CD4-positive, alpha-beta T cell treated with Interleukin-15 for 4 hours (primary cell): Measurements from ENCODE around the gene RNASE7.

ENCODE experiments used
- DNase-seq: peaks from one replicate; pipeline ENCODE4 v3.0.0-alpha.2; 2020; ENCODE audit warnings: low spot score

RNASE7 gene

GRCh38 chr14:21068521-21069387 lies 26.6 kb downstream of the RNASE7 start:
- DNase-seq = peak; percentile 79

GRCh38 chr14:21069388-21070082 lies 27.4 kb downstream of the RNASE7 start:
- DNase-seq = peak; percentile 34

- DNase-seq = no peak
These were observed 28.0 kb downstream of the RNASE7 start, which contains the start of gene ARHGEF40 for GRCh38 chr14:21070083-21070609. ARHGEF40 (plus strand) TSS chr14:21070304; CDS start chr14:21070397, 93 bp downstream.

- peak; percentile 22 for DNase-seq
These were observed 28.6 kb downstream of the RNASE7 start for GRCh38 chr14:21070610-21071224.

DNA sequence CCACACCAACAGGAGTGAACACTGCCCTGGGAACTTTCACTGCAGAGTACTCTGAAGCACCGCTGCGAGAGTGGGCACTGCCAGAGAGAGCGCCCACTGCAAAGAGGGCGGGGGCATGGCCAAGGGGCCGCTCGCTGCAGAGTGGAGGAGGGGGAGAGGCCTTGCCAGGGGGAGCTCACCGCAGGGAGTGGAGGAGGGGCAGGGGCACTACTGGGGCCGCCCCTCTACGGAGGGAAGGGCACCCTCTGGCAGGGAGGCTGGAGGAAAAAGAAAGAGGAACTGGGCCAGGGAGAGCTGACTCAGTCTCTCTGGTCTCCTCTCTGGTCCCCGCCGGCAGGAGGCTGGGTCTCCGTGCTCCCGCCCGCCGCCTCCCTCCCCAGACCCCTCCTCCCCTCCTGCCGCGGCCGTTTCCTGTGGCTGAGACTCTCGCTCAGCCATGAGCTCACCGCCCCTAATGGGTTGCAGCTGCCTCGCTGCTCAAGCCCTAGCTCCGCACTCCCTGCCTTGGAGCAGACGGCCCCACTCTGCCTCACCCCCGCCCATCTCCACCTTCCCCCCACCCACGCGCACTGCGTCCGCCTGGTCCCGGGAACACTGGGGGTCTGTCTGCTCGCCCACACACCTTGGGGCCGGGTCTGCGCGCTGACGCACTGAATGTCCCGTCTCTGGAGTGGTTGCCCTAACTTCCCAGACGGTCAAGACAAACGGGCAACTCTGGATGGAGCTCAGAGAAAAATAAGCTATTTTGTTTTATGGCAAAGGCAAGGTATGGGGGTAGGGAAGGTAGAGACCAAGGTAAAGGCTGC lies 29.3 kb downstream of the RNASE7 start:
- peak; percentile 55 for DNase-seq

DNA sequence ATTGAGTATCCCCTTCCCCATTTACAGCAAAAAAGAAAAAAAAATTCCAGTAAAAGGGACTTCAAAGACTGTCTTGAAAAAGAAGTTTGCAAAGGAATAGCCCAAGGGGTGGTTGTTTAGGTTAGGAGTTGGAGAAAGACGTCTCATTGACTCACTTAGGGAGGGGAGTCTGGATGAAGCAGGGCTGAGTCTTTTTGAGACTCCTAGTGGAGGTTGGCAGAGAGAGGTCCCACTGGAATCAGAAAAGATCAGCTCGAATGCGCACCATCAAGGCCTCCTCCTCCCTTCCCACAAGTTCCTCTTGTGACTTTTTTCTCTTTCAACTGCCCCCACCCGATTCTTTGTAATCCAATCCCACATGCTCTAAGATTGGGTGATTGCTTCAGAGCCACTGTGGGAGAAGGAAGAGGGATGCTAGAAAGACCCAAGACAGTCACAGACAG lies 29.9 kb downstream of the RNASE7 start:
- no peak for DNase-seq

DNA sequence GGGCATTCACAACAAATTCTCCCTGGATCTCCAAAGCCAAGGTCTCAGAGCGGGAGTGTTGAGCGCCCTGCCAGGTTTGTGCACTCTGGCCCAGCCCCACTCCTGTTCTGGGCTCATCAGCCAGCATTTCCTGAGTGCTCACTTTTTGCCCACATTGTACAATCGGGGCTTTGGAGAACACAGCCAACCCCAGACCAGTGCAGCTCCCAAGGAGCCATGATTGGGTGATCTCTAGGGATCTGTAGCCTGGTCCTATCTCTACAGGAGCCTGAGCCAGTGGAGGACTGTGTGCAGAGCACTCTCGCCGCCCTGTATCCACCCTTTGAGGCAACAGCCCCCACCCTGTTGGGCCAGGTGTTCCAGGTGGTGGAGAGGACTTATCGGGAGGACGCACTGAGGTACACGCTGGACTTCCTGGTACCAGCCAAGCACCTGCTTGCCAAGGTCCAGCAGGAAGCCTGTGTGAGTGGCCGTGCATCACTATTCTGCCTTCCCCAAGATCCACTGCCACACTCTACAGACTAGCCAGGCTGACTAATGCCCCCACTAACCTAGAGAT lies 30.7 kb downstream of the RNASE7 start:
- no peak for DNase-seq

DNA sequence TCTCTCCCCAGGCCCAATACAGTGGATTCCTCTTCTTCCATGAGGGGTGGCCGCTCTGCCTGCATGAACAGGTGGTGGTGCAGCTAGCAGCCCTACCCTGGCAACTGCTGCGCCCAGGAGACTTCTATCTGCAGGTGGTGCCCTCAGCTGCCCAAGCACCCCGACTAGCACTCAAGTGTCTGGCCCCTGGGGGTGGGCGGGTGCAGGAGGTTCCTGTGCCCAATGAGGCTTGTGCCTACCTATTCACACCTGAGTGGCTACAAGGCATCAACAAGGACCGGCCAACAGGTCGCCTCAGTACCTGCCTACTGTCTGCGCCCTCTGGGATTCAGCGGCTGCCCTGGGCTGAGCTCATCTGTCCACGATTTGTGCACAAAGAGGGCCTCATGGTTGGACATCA lies 31.8 kb downstream of the RNASE7 start:
- DNase-seq = no peak

GRCh38 chr14:21074398-21075272 lies 32.5 kb downstream of the RNASE7 start:
- no peak for DNase-seq

DNA sequence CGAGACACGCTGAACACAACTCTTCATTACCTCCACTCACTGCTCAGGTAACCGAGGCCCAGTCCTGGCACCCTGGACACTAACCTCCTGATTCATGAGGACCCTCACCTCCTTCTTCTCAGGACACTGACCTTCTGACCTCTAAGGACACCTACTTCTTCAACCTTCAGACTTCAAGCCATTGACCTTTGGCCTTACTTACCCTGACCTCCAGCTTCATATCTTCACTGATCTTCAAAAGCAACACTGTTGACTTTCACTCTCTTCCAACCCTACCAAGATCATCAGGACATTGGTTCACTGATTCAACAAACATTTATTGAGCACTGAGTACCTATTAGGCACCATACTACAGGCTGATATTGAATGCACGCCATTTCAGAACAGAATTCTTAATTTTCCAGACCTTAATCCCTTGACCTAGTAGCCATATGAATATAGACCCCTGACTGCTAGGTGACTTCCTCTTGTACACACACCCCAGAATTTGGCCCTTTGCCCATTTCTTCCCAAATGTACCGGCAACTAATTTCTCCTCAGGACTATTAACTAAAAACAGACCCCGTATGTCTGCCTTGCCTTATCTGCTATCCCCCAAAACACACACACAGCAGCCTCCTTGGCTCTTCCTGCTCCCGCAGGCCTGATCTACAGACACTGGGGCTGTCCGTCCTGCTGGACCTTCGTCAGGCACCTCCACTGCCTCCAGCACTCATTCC lies 33.7 kb downstream of the RNASE7 start:
- no peak for DNase-seq

DNA sequence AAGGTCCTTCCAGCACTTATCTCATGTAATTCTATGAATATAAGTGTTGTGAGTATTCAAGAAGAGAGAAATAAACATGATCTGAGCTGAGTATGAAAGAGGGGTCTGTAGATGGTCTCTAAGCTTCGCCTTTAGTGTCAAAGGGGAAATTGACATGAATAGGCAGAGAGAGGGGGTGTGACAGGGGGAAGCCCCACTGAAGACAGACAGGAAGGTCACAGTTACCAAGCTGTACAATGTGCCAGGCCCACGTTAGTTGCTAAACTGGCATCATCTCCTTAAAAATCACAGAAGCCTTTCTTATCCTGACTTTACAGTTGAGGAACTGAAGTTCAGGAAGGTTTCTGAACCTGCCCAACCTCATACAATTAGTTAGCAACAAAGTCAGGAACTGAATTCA lies 35.5 kb downstream of the RNASE7 start:
- DNase-seq = no peak

DNA sequence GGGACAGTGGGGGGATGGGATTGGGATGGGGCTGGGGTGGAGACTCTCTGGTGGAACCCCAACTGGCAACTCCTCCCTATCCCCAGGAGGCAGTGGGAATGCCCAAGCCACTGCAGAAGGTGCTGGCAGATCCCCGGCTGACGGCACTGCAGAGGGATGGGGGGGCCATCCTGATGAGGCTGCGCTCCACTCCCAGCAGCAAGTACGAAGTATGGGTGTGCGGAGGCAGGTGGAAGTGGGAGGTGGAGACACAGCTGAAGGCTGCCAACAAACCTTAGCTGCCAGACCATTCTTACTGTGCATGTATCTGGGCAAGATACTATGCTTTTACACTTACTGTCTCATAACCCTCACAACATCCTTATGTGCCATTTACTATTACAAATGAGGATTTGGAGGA lies 36.1 kb downstream of the RNASE7 start:
- no peak for DNase-seq

GRCh38 chr14:21078726-21079125 lies 36.6 kb downstream of the RNASE7 start:
- DNase-seq = no peak

DNA sequence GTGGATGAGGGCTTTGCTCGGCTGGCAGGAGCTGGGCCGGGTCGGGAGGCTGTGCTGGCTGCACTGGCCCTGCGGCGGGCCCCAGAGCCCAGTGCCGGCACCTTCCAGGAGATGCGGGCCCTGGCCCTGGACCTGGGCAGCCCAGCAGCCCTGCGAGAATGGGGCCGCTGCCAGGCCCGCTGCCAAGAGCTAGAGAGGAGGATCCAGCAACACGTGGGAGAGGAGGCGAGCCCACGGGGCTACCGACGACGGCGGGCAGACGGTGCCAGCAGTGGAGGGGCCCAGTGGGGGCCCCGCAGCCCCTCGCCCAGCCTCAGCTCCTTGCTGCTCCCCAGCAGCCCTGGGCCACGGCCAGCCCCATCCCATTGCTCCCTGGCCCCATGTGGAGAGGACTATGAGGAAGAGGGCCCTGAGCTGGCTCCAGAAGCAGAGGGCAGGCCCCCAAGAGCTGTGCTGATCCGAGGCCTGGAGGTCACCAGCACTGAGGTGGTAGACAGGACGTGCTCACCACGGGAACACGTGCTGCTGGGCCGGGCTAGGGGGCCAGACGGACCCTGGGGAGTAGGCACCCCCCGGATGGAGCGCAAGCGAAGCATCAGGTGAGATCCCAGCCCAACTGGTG lies 39.5 kb downstream of the RNASE7 start:
- no peak for DNase-seq

- DNase-seq = no peak
These were observed 41.6 kb downstream of the RNASE7 start for GRCh38 chr14:21083565-21084325.

- DNase-seq = no peak
These were observed 42.2 kb downstream of the RNASE7 start for GRCh38 chr14:21084396-21084795.

- DNase-seq = no peak
These were observed 43.1 kb downstream of the RNASE7 start for GRCh38 chr14:21084998-21085853.
